HEK293 (cell line): ENCODE results near the gene TNKS1BP1.
A peak's percentile ranks its signal among the peaks of the same experiment; 100 is the strongest.

Source experiments
- CTCF ChIA-PET: fragments of 350-600 bp; formaldehyde crosslinking; extraction: SDS; loops from one replicate; lab custom pipeline; 2021; ENCODE audit warnings: antibody characterized with exemption; lab: Yijun Ruan, JAX
- POLR2A ChIA-PET: fragments of 300-600 bp; formaldehyde crosslinking; extraction: SDS; loops from one replicate; lab custom pipeline; 2020; ENCODE audit warnings: antibody characterized with exemption, inconsistent platforms; lab: Yijun Ruan, JAX
- H3K27ac ChIP-seq: fragments of 200-500 bp; sonication (Bioruptor generic); 2 replicates; pipeline ENCODE4 v1.5.1; 2014; ENCODE audit warnings: low read depth, low read length, control low read depth, inconsistent platforms; ENCODE audit errors: extremely low read depth
- H3K36me3 ChIP-seq, 2 experiments: fragments of 200-500 bp in 1 of 2; sonication (Bioruptor generic) in 1 of 2; 1 replicate in 1 of 2; 2 replicates in 1 of 2; pipeline ENCODE4 v1.5.1; 2014 to 2017; ENCODE audit warnings: inconsistent platforms in 2 of 2, low read length in 2 of 2; ENCODE audit not compliant: control insufficient read depth in 2 of 2, insufficient read depth in 1 of 2
- H3K4me1 ChIP-seq: fragments of 200-500 bp; sonication (Bioruptor generic); 2 replicates; pipeline ENCODE4 v1.5.1; 2014; ENCODE audit warnings: mild to moderate bottlenecking, low read length, inconsistent platforms; ENCODE audit not compliant: control insufficient read depth, insufficient read depth
- H3K4me3 ChIP-seq: 2 replicates; pipeline ENCODE4 v1.5.1; 2011; ENCODE audit warnings: low read depth, mild to moderate bottlenecking, control low read depth, low read length, moderate library complexity
- H3K9me3 ChIP-seq: fragments of 200-500 bp; sonication (Bioruptor generic); 2 replicates; pipeline ENCODE4 v1.5.1; 2014; ENCODE audit warnings: low read depth, low read length, inconsistent platforms; ENCODE audit not compliant: control insufficient read depth, insufficient read depth
- KLF1 ChIP-seq: fragments of 450-650 bp; formaldehyde crosslinking; IDR thresholded peaks from 2 replicates; pipeline ENCODE4 v1.5.1; 2016; ENCODE audit warnings: missing biosample characterization, missing genetic modification characterization
- PBX3 ChIP-seq: sonication (generic); formaldehyde crosslinking; IDR thresholded peaks from 2 replicates; pipeline ENCODE4 v1.8.1; 2022; ENCODE audit warnings: mild to moderate bottlenecking, moderate library complexity, missing genetic modification reagents
- ZBTB11 ChIP-seq: fragments of 450-650 bp; formaldehyde crosslinking; conservative IDR thresholded peaks from 2 replicates; pipeline ENCODE4 v1.5.1; 2016; ENCODE audit warnings: low read depth, missing biosample characterization, missing genetic modification characterization
- ZBTB17 ChIP-seq: fragments of 450-650 bp; formaldehyde crosslinking; IDR thresholded peaks from 2 replicates; pipeline ENCODE4 v1.5.1; 2016; ENCODE audit warnings: missing biosample characterization, missing genetic modification characterization
- ZFP37 ChIP-seq: fragments of 450-650 bp; formaldehyde crosslinking; IDR thresholded peaks from 2 replicates; pipeline ENCODE4 v1.5.1; 2016; ENCODE audit warnings: missing biosample characterization, missing genetic modification characterization
- ZFP41 ChIP-seq: fragments of 450-650 bp; formaldehyde crosslinking; IDR thresholded peaks from 2 replicates; pipeline ENCODE4 v1.5.1; 2016; ENCODE audit warnings: missing biosample characterization, missing genetic modification characterization, borderline replicate concordance
- ZNF18 ChIP-seq: fragments of 450-650 bp; formaldehyde crosslinking; IDR thresholded peaks from 2 replicates; pipeline ENCODE4 v1.5.1; 2016; ENCODE audit warnings: missing biosample characterization, missing genetic modification characterization
- ZNF19 ChIP-seq: fragments of 450-650 bp; formaldehyde crosslinking; IDR thresholded peaks from 2 replicates; pipeline ENCODE4; 2016; ENCODE audit warnings: missing biosample characterization, missing genetic modification characterization, low read depth
- ZNF214 ChIP-seq: fragments of 450-650 bp; formaldehyde crosslinking; IDR thresholded peaks from 2 replicates; pipeline ENCODE4 v1.5.1; 2017; ENCODE audit warnings: missing biosample characterization, mild to moderate bottlenecking, missing genetic modification characterization, borderline replicate concordance
- ZNF324 ChIP-seq: fragments of 450-650 bp; formaldehyde crosslinking; IDR thresholded peaks from 2 replicates; pipeline ENCODE4 v1.5.1; 2016; ENCODE audit warnings: missing biosample characterization, missing genetic modification characterization
- ZNF398 ChIP-seq: fragments of 450-650 bp; formaldehyde crosslinking; IDR thresholded peaks from 2 replicates; pipeline ENCODE4 v1.5.1; 2017; ENCODE audit warnings: missing biosample characterization, missing genetic modification characterization
- ZNF423 ChIP-seq: fragments of 450-650 bp; formaldehyde crosslinking; IDR thresholded peaks from 2 replicates; pipeline ENCODE4 v1.5.1; 2016; ENCODE audit warnings: missing biosample characterization, missing genetic modification characterization
- ZNF530 ChIP-seq: fragments of 450-650 bp; formaldehyde crosslinking; IDR thresholded peaks from 2 replicates; pipeline ENCODE4 v1.5.1; 2016; ENCODE audit warnings: low read depth, missing biosample characterization, missing genetic modification characterization
- ZNF596 ChIP-seq: fragments of 450-650 bp; IDR thresholded peaks from 2 replicates; pipeline ENCODE4 v1.5.0; 2018; ENCODE audit warnings: missing biosample characterization, mild to moderate bottlenecking, missing genetic modification characterization, moderate library complexity
- ZNF660 ChIP-seq: fragments of 450-650 bp; IDR thresholded peaks from 2 replicates; pipeline ENCODE4 v1.5.1; 2018; ENCODE audit warnings: missing biosample characterization, mild to moderate bottlenecking, missing genetic modification characterization
- ZNF692 ChIP-seq: fragments of 450-650 bp; formaldehyde crosslinking; IDR thresholded peaks from 2 replicates; pipeline ENCODE4 v1.5.1; 2016; ENCODE audit warnings: missing biosample characterization, missing genetic modification characterization
- ZNF704 ChIP-seq: fragments of 450-650 bp; formaldehyde crosslinking; IDR thresholded peaks from 2 replicates; pipeline ENCODE4 v1.5.1; 2016; ENCODE audit warnings: missing biosample characterization, missing genetic modification characterization
- ZNF792 ChIP-seq: fragments of 450-650 bp; formaldehyde crosslinking; IDR thresholded peaks from 2 replicates; pipeline ENCODE4 v1.5.1; 2016; ENCODE audit warnings: missing biosample characterization, missing genetic modification characterization

TNKS1BP1 gene

GRCh38 chr11:57255618-57256017 lies 69.1 kb downstream of the TNKS1BP1 start (continued):
- TF ChIP-seq ZNF18 (tag by site-specific recombination), result no peak
- no peak for TF ChIP-seq ZNF324
- no peak for TF ChIP-seq ZNF19 (tag by site-specific recombination)
- TF ChIP-seq ZNF530, result no peak

GRCh38 chr11:57254631-57255030 lies 70.1 kb downstream of the TNKS1BP1 start:
- H3K4me1 ChIP-seq, result no peaks in the 10 kb centered on the region
- no peak overlapping the region for H3K4me3 ChIP-seq
- CTCF ChIA-PET, result interaction anchor here (0.5 to 7.0 kb wide), 5 partner anchors 21 to 412 kb away, joined by 3 to 68 read pairs (median 3); no protein-coding TSS in a partner anchor
- H3K9me3 ChIP-seq, result no peaks in the 10 kb centered on the region
- no peak overlapping the region for H3K27ac ChIP-seq
- POLR2A ChIA-PET, result interaction anchor here (0.6 kb wide), 1 partner anchor 8 kb away, joined by 12 read pairs; no protein-coding TSS in a partner anchor
- TF ChIP-seq ZBTB11 (tag by site-specific recombination) (no peak), ZFP41 (tag by site-specific recombination) (no peak), ZNF692 (tag by site-specific recombination) (no peak), ZNF324 (no peak), ZNF596 (tag by site-specific recombination) (no peak)
- H3K36me3 ChIP-seq, result no peaks in the 10 kb centered on the region

GRCh38 chr11:57251491-57252104 lies 73.2 kb downstream of the TNKS1BP1 start:
- no peaks in the 10 kb centered on the region for H3K9me3 ChIP-seq
- POLR2A ChIA-PET, result no interaction called here
- no peaks in the 10 kb centered on the region for H3K36me3 ChIP-seq
- no peak for TF ChIP-seq ZNF423
- no peak for TF ChIP-seq ZNF792
- TF ChIP-seq ZFP37 (tag by site-specific recombination), result no peak
- TF ChIP-seq ZNF214 (tag by site-specific recombination), result no peak
- peak; percentile 51 for TF ChIP-seq ZNF398 (tag by site-specific recombination)
- 0 out of 2 replicates have a peak, but pooled peaks have one; percentile 54 for TF ChIP-seq ZNF660 (tag by site-specific recombination)
- TF ChIP-seq KLF1, result no peak
- TF ChIP-seq ZBTB17 (tag by site-specific recombination), result peak; percentile 41
- TF ChIP-seq PBX3 (CRISPR knock-in tag), result no peak
- TF ChIP-seq ZNF704 (tag by site-specific recombination), result no peak
- no peak overlapping the region for H3K27ac ChIP-seq
- no peak overlapping the region for H3K4me3 ChIP-seq
- no peaks in the 10 kb centered on the region for H3K4me1 ChIP-seq
- CTCF ChIA-PET, result interaction anchor here (0.6 to 7.0 kb wide), 12 partner anchors 12 to 1571 kb away, joined by 3 to 244 read pairs (median 7); no protein-coding TSS in a partner anchor
